Fibroblast of upper back skin (primary cell): Measurements from ENCODE around the gene DLG2.

Experiments used
- DNase-seq: peaks from one replicate; pipeline ENCODE4 v3.0.0-alpha.2; 2013

DLG2 gene

DNA sequence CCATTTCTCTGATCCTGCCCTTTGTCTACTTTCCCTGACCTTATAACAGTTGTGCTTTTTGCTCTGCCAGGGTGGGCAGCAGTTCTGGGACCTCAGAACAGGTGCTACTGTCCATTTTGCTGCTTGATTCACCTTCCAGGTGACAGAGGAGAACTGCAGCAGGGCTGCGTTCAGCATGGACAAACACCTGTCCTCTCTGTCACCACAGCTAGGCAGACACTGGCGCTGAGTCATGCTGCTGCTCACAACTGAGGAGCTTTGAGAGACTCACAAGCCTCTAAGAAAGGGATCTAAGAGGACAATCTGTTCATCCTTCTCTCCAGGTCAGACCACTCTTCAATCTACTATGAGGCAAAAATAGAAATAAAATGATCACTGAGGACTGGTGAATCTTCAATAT, 1196.5 kb downstream of the DLG2 start:
- DNase-seq, result no peak

DNA sequence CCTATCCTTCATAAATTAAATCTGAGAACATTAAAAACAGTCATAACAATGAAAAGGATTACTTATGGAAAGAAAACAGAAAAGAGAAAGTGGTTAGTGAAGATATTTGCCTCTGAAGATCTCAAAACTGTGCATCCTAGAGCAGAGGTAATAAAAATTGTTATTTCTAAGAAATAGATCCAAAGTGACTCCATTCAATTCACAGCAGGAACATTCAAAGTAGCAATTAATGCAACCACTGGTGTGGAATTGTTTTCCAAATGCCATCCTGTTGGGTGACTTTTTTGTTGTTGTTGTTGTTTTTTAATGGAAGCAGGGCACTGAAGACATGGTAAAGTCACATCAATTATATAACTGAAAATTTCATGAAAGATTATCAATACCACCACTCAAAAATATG, 1201.5 kb downstream of the DLG2 start:
- no peak for DNase-seq

DNA sequence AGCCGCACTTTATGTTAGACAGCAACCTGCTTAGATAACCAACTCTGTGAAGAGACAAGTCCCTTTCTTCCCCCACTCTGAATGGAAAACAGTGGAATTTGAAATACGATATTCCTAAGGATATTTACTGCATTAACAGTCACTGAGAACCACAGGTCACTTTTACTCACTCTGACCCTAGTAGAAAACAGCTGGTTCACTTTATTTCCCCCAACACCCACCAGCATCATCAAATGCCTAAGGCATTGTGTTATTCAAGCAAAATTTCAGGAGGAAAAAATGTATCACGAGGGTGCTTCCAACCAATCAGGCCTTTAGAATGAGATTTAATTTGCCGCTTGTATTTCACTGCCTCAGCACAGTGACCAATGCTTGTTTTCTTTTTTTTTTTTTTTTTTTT, 1206.9 kb downstream of the DLG2 start:
- peak; percentile 35 for DNase-seq

DNA sequence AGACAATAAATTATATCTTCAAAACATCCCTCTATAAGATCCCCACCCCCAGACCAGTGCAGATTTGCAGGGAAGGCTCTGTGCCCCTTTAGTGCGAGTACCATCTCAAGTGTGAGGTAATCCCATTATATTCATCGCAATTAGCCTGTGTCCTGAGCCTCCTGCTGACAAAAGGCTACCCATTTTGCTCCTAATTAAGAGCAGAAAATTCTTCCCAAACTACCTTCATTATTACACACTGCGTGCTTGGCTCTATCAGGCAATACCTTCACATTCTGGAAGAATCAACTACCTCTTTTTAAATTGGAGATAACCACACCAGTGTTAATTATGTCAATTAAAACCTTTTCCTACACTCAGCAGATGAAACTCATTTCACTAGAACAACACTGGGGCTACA, 1207.5 kb downstream of the DLG2 start:
- DNase-seq, result no peak

DNA sequence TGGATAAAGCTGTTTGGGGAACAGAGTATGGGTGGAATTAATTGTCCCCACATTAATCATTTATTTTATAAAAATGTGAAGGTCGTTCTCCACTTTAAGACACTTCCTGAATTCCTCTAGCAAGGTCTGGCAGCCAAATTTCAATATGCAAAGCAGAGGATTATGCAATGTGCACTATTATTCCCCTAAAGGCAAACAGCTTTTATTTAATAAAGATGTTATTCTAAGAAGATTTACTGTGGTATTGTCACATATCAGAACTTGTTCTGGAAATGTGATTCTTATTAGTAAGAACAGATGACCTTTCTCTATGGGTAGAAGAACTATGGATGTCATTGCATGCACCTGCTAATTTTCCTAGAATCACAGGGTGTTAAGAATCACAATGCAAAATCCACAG, 1212.2 kb downstream of the DLG2 start:
- no peak for DNase-seq

DNA sequence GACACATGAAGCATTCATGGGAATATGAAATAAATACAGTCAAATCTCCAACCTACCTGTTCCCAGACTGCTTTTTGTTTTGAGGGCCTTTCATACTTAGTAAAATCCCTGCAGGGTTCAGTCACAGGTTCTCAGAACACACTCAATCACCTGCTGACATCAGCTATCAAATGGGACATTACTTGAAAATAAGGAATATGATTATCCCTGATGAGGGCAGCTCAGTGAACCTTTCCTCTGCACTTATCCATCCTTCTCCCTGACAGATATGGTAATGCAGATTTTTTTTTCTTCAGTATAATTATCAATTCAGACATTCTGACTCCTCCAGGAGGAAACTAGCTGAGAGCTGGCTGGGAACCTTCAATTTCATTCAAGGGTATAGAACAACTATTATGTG, 1213.6 kb downstream of the DLG2 start:
- no peak for DNase-seq

DNA sequence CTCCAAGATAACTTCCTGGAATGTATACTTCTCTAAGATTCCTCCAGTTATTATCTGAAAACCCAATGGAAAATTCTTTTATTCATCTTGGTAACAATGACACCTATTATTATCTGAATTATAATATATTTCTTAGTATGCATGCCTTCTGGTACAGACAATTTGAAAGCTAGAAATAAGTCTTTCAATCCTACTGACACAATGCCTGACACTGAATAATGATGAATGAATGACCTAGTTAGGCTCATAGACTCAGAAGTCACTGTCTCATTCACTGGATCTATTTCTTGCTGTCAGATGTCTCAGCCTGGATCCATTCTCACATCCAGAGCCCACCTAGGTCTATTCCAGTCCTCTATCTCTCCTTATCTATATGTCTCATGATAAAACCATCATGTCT, 1214.3 kb downstream of the DLG2 start:
- DNase-seq, result no peak

DNA sequence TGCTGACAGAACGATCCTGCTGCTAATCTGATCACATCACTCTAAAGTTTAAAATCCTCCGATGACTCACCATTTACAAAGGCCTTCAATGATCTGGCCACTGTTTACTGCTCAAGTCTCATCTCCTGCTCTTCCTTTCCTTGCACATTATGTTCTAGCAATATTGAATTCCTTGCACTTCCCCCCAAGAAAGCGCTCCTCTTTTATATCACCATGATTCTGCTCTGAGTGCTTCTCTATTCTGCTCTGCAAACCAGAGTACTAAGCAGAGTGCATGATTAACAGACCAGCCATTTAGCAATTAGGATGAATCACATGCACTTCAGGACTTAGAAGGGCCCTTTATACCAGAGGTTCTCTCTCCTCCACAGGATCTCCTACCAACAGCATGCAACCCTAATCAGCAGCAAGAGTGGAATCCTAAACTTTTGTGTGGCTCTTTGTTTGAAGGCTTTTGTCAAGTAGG, 1218.2 kb downstream of the DLG2 start:
- DNase-seq, result peak; percentile 44

DNA sequence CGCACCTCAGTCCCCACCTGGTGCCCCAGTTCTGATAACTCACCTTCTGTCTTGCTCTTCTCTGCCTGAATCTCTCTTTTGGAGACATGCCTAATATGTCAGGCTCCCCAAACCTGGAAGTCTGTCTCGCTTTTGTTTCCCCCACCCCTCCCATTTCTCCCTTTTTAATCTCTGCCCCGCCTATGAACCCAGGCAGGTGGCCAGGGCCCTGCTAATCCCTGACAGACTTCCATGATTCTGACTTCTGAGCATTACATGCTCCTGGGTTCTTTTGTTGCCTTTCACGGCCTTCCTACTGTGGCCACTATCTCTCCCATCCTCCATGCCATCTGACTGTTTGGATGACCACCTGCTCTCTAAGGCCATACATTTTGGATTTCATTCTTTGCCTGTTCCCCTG, 1220.1 kb downstream of the DLG2 start:
- no peak for DNase-seq

DNA sequence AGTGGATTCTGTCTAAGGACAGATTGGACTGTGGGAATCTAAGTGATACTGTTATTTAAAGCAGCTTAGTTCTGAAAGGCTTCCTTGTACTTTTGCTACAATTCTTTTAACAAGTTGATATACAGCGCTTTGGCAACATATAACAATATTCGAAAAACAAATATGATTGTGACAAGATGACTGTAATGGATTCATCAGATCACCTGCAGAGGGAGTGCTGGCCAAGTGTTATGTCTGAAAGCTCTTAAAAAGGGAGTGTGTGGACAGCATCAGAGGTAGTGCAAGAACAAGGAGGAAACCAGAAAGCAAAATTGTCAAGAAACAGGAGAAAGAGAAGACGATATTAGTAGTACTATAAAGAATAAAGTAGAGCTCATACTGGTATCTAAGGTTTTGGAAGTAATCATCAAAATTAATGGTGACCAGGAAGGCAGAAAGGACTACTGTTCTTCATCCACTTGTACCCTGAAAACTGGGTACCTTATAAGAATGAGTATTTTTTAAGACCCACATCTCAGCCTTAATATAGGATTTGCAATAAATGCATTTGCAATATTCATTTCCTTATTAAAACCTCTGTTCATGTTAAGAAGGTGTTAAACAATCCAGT, 1229.0 kb downstream of the DLG2 start:
- peak; percentile 40 for DNase-seq

DNA sequence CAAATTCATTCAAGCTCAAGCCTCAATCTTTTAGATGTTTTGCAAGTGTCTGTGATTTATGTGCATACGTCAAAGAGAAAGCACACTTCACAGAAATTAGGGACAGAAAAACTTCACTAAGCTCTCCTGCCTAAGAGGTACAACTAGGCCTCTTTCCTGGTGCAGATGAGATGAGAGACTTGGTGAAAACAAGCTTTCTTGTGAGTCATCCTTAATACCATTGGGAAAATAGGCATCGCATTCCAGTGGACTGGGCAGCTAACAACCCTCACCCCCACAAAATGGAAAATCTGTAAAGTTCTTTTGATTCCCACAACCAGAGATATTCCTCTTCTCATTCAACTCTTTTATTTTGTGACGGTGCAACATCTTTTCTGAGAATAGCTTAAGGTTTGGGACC, 1230.6 kb downstream of the DLG2 start:
- peak; percentile 19 for DNase-seq

DNA sequence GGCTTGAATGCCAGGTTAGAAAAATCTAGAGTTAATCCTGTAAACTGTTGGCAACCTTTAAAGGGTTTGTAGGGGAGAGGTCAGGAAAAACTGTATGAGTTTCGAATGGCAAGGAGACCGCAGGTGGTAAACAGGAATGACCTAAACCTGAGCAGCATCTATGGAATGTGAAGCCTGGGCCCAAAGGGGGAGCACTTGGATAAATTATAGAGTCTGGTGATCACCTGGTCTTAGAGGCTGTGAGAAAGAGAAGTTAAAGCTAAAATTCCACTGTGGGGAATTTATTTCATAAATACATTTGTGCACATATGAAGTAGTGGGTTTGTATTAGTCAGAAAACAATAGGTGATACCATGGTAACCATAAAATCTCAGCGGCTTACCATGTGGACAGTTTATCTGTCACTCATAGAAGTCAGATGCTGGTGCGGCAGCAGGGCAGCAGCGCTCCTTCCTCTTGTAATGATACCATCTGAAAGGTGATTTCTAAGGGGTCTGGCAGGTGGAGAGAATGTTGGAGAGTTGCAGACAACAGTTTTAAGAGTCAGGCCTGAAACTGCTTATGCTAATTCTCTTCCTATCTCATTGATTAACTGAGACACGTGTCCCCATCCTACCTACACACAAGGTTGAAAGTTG, 1236.6 kb downstream of the DLG2 start:
- peak; percentile 27 for DNase-seq

DNA sequence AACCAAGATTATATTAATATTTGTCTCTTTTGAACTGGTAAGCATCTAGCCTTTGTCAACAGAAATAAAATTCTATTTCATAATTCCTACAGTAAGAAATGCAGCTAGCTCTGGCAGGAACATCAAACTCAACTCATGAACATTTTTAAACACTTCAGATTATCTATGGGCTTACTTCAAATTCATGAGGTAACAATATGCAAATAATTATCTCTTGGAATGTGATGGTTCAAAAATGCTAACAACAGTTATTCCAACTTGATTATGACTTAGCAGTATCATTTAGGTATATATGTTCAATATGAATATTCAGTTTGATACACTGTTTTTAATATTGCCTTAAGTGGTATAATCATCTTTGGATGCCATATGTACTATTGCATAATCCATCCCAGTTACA, 1237.4 kb downstream of the DLG2 start:
- DNase-seq, result no peak

DNA sequence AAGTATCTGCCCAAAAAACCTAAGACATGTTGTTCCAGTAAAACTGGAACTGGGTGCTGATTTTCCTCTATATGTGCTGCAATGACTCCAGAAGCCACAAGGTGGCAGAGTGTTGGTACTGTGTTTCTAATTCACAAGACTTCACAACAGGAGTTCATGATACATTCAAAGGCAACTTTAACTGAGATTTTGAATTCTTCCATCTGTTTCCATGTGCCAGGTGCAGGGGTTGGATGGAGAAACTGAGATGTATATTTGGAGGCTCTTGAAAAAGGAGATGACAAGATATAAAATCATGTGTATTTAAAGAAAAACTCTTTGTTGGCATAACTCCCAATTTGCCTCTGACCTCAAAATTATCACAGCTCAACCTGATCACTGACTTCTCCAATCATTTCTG, 1242.4 kb downstream of the DLG2 start:
- DNase-seq, result peak; percentile 54

DNA sequence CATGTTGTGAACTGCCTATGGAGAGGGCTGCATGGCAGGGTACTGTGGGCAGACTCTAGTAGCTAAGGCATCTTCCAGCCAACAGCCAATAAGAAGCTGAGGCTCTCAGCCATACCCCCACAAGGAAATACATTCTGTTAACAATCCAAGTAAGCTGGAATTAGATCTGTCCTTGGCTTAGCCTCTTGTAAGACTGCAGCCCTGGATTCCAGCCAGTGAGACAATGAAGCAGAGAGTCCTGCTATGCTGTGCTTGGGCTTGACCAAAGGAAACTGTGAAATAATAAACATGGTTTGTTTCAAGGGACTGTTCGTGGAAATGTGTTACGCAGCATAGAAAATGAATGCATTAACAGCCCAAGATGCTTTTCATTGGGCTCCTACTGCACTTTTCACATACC, 1243.6 kb downstream of the DLG2 start:
- peak; percentile 16 for DNase-seq

DNA sequence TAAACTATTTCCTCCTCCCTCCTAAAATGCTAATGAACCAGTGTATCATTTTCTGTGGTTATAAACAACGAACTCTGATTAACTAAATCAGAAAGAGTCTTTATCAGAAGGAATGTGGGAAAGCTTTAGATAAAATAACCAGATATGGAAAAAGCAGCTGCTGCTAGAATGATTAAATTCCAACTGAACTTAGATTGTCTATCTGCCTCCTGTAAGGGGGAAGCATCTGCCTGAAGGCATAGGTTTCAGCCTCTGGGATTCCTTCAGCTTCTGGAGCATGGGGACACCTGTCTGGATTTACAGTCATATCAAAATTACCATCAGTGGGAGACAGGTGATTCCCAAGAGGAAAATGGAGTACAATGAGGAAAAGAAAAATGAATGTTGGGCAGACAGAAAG, 1245.5 kb downstream of the DLG2 start:
- no peak for DNase-seq

DNA sequence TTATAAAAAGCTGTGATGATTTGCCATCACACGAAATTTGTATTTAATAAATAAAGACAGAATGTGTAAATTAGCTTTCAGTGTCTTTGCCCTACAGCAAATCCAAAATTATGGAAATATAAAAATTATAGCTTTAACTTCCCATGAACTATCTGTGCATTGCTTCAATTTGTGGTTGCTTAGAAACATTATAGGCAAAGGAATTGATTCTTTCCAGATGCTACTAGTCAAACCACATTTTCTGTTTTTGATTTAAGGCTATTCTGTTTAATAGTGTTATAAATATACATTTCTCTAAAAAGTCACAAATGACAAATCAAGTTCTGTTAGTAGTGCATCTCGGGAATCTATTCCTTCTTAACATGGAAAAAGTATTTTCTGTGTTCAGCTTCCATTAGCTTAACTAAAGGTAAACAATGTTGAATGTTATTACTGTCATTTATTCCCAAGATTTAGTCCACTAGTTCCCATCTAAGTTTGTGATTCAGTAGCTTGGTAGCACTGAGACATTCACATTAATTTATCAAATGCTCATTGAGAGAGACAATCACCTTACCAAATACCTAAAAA, 1254.7 kb downstream of the DLG2 start:
- peak; percentile 17 for DNase-seq

DNA sequence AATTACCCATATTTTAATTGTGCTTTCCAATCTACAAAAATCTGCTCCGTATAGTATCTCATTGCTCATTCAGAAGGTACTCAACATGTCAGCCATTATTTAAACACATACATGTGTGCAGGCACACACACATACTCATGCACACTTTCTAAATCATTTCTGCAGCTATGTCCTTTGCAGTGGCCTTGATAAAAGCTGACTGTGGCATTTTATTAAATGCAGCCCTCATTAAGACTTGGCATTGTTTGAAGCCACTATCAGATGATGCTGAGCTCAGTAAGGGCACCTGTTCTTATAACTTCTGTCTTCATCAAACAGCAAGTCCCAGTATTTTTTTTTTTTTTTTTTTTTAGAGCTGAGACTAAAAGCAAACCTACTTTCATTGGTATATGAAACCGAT, 1269.1 kb downstream of the DLG2 start:
- no peak for DNase-seq

DNA sequence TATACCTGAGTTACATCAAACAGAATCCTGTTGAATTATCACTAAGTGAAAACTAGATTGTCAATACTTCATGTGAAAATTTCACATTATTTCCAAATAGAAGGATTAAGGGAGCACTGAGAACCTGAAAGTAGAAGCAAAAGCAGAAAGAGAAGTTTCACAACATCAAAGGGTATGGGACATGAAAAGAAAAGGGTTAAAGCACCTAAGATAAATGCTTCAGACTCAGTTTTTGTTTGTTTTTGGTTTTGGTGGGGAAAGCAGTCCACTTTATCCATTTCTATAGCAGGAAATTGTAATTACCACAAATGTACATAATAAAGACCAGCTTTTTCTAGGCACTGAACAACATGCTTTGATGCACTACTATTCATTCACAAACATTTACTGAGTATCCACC, 1271.2 kb downstream of the DLG2 start:
- no peak for DNase-seq

DNA sequence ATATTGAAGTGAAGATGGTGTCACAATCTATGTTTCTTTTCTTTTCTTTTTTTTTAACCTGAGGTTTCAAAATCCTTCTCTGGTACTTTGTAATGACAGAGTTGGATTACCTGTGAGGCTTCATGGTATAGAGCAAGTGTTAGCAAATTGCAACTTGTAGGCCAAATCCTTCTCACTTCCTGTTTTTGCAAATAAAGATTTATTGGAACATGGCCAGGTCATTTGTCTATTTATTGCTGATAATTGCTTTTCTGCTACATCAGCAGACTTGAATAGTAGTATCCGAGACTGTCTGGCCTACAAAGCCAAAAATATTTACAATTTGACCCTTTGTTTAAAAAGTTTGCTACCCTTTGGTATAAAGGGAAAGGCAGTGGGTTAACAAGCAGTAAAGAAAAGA, 1281.5 kb downstream of the DLG2 start:
- no peak for DNase-seq

DNA sequence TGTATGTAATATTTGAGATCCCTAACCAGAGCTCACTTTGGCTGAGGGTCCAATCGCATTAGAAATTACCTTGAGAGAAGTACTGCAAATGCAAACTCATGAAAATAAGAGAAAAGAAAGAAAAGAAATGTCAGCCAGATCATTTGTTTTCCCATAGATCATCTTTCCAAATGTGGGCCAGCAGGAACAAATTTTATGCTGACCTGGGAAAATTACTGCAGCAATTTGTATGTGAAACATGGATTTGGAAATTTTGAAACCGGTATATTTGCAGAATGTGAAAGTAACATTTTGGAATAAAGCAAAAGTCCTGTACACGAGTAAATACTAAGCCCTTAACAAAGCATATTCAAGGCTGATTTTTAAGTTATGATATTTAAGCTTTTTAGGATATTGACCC, 1282.1 kb downstream of the DLG2 start:
- DNase-seq, result no peak

DNA sequence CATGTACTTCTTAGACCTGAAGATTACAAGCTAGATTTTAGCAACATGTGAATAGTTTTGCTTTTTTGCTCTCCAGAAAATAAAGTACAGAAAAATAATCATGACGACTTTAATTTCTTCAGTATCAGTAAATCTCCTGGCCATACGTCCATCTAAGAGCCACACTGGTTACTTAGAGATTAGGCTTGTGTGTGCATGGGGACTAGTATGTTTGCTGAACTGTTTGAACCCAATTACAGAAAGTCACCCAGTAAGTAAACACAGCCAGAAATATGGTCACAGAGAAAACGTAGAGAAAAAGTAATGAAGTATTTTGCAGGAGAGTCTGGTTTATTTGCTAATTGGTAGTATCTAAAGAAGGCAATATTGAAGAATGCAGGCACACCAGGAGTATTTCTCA, 1287.3 kb downstream of the DLG2 start:
- no peak for DNase-seq

DNA sequence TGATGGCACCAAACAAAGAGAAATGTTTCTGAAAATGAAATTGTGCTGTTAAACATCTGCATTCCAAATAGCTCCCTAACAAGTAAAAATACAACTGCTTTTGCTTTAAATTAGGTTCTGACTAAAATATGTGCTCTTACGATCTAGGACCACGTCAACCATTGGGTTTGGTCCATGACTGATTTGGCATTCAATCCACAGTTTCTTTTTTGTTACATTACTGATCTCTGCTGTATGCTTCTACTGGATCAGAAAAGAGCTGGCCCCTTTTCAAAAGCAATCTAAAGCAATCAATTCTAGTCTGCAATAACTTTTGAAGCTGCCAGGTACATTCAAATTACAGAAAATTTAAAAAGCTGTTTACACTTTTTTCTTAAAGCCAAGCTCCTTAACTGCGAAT, 1293.9 kb downstream of the DLG2 start:
- DNase-seq, result peak; percentile 1

DNA sequence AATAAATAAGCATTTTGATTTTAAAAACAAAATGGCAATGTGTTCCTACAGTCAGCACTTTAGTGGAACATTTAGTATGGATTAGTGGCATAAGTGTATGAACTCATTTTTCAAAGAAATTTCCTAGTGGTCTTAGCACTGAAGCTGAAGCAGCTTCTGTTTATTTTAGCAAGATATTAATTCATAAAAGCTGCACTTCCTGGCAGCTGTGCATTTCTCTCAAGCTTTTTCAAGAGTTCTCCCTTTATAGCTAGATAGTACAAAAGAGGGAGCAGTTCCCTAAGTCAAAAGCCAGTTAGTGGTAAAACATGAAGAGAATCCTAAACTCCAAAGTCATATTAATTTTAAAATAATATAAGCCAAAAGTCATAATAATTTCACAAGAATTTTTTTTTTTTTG, 1304.9 kb downstream of the DLG2 start:
- DNase-seq, result no peak

DNA sequence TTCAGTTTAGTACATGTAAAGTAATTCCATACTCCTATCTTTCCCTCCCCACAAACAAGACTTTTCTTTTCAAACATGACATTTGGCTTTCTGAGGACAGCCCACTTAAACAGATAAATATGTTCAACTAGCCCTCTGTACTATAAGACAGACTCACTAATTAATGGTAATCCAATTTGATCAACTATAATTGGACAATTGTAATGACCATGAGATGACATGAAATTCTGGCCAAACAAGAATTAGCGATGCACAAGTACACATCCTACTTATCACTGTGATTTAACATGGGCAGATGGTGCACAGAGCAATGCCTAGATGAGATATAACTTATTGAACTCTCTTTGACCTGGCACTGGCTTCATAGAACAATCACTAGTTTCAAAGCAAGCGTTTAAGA, 1307.3 kb downstream of the DLG2 start:
- no peak for DNase-seq
